Ascending aorta (tissue), 2 donors: ENCODE measurements around the gene YWHAB. TPM values are rescaled to one million over a fixed set of nuclear protein-coding genes. Genes with fewer than 3 reads are reported as not detected.
A peak's percentile ranks its signal among the peaks of the same experiment; 100 is the strongest.

Experiments
- DNase-seq, 2 donors: peaks; one replicate each; pipeline ENCODE4 v3.0.0-alpha.2; 2019; ENCODE audit warnings: low spot score in 2 of 2
- H3K27ac ChIP-seq, 2 donors: fragments of 200-600 bp; sonication (generic); one replicate each; pipeline ENCODE4 v1.5.1; 2016 to 2017; ENCODE audit warnings: mild to moderate bottlenecking in 1 of 2
- H3K27me3 ChIP-seq: fragments of 200-600 bp; sonication (generic); one replicate; pipeline ENCODE4 v1.5.1; 2017
- H3K36me3 ChIP-seq, 2 donors: fragments of 200-600 bp; sonication (generic); one replicate each; pipeline ENCODE4 v1.5.1; 2016
- H3K4me1 ChIP-seq, 2 donors: fragments of 200-600 bp; sonication (generic); one replicate each; pipeline ENCODE4 v1.5.1; 2016 to 2017; ENCODE audit warnings: mild to moderate bottlenecking in 1 of 2
- H3K4me3 ChIP-seq, 2 donors: fragments of 200-600 bp; sonication (generic); one replicate each; pipeline ENCODE4 v1.5.1; 2016 to 2017; ENCODE audit warnings: mild to moderate bottlenecking in 1 of 2
- H3K9me3 ChIP-seq, 2 donors: fragments of 200-600 bp; sonication (generic); one replicate each; pipeline ENCODE4 v1.5.1; 2016
- CTCF ChIP-seq, 3 experiments: fragments of 200-600 bp in 2 of 3; fragments of 450-650 bp in 1 of 3; sonication (generic) in 2 of 3; IDR thresholded peaks; one replicate each; pipeline ENCODE4 v1.5.1; 2016 to 2019; ENCODE audit warnings: antibody characterized with exemption in 3 of 3, mild to moderate bottlenecking in 1 of 3, moderate library complexity in 1 of 3
- intact Hi-C: fragments of 100-400 bp; cut with DNase I; formaldehyde crosslinking; loops from one replicate; pipeline ENCODE4 v1.15.1; 2023
- total RNA-seq: library from RNA; depleted of rRNA; stranded (reverse); fragments of >200 nt; gene quantifications from one replicate; pipeline ENCODE4 v1.1.0, GENCODE V29; 2016

Gene YWHAB
- total RNA-seq, 1 donor from 2014 or later = 50.4 TPM

DNA sequence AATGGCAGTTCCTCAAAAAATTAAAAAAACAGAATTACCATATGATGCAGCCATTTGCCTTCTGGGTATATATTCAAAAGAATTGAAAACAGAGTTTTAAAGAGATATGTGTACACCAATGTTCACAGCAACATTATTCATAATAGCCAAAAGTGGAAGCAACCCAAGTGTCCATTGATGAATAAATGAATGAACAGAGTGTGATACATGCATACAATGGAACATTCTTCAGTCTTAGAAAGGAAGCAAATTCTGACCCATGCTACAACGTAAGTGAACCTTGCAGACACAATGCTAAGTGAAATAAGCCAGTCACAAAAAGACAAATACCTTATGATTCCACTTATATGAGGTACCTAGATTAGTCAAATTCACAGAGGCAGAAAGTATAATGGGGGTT is 34.7 kb upstream of the YWHAB start:
- Histone ChIP-seq H3K27me3 (no peaks in the 10 kb centered on the region), H3K36me3 (no peaks in the 10 kb centered on the region), H3K4me1 (no peaks in the 10 kb centered on the region), H3K27ac (no peak overlapping the region), H3K9me3 (no peaks in the 10 kb centered on the region), H3K4me3 (no peak overlapping the region)
- intact Hi-C loops = no loop called here
- DNase-seq = no peak
- no peak for TF ChIP-seq CTCF (IDR thresholded peaks at IDR 0.05)

- Histone ChIP-seq H3K27ac (no peak overlapping the region), H3K9me3 (no peaks in the 10 kb centered on the region), H3K4me1 (no peaks in the 10 kb centered on the region), H3K4me3 (no peak overlapping the region), H3K27me3 (no peaks in the 10 kb centered on the region), H3K36me3 (no peaks in the 10 kb centered on the region)
- DNase-seq = no peak
- no peak for TF ChIP-seq CTCF (IDR thresholded peaks at IDR 0.05)
- intact Hi-C loops = no loop called here
Measured at GRCh38 chr20:44851545-44851944, 34.0 kb upstream of the YWHAB start.

DNA sequence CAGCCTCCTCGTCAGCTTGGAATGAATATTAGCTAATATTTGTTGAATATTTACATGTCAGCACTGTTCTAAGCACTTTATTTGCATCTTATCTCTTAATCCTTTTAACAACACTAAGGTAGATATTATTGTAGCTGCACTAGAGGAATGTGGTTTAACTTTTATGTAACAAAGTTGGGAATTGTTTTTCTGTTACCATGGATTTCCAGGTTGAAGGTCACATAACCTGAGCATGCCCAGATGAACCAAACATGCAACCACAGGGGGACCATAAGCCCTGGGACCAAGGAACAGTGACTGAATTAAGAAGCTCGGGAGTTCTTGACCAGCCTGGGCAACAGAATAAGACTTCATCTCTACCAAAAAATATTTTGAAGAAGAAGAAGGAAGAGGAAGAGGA is 29.1 kb upstream of the YWHAB start:
- Histone ChIP-seq H3K27ac (no peak overlapping the region), H3K4me1 (peaks cover 10 to 25% of the 10 kb centered on the region in 2 donors), H3K4me3 (no peak overlapping the region), H3K9me3 (no peaks in the 10 kb centered on the region), H3K27me3 (no peaks in the 10 kb centered on the region), H3K36me3 (no peaks in the 10 kb centered on the region)
- intact Hi-C loops = no loop called here
- DNase-seq = no peak
- no peak for TF ChIP-seq CTCF (IDR thresholded peaks at IDR 0.05)

DNA sequence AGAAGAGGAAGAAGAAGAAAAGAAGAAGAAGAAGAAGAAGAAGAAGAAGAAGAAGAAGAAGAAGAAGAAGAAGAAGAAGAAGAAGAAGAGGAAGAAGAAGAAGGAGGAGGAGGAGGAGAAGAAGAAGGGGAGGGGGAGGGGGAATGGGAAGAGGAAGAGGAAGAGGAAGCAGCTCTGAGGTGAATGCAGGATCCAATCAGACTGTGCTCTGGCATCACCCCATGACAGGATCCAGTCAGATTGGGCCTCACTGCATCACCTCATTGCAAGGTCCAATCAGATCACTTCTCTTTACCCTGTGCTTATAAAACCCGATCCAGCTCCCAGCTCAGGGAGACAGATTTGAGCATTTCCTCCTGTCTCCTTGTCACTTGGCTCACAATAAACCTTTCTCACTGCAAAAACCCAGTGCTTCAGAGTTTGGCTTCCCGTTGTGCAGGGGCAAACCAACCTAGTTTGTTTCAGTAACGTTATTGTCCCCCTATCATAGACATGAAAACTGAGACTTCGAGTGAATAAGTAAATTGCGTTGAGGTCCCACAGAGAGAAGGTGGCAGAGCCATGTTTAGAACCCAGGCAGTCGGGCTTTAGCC is 28.6 kb upstream of the YWHAB start:
- H3K4me3 ChIP-seq = no peak overlapping the region
- no peak for TF ChIP-seq CTCF (IDR thresholded peaks at IDR 0.05)
- no peaks in the 10 kb centered on the region for H3K9me3 ChIP-seq
- H3K4me1 ChIP-seq = peaks cover 10 to 26% of the 10 kb centered on the region in 2 donors
- no peaks in the 10 kb centered on the region for H3K27me3 ChIP-seq
- no peak overlapping the region for H3K27ac ChIP-seq
- intact Hi-C loops = no loop called here
- no peaks in the 10 kb centered on the region for H3K36me3 ChIP-seq
- no peak for DNase-seq

GRCh38 chr20:44858606-44859360 is 26.7 kb upstream of the YWHAB start:
- no peaks in the 10 kb centered on the region for H3K36me3 ChIP-seq
- peaks cover 19 to 44% of the 10 kb centered on the region in 2 donors for H3K4me1 ChIP-seq
- no peak for TF ChIP-seq CTCF (IDR thresholded peaks at IDR 0.05)
- no peaks in the 10 kb centered on the region for H3K27me3 ChIP-seq
- H3K4me3 ChIP-seq = no peak overlapping the region
- DNase-seq = no peak
- peak overlapping the region; percentile 91 for H3K27ac ChIP-seq
- intact Hi-C loops = no loop called here
- no peaks in the 10 kb centered on the region for H3K9me3 ChIP-seq
